Neural progenitor cell (in vitro differentiated cells): ENCODE results near the gene CD44. TPM values are rescaled to one million over a fixed set of nuclear protein-coding genes. Genes with fewer than 3 reads are reported as not detected.

Experiments
- DNase-seq: peaks from one replicate; pipeline ENCODE4 v3.0.0-alpha.2; 2016; ENCODE audit warnings: low spot score
- H2AFZ ChIP-seq: fragments of 200-600 bp; sonication (generic); replicated peaks from 2 replicates; pipeline ENCODE4 v1.6.1; 2016; ENCODE audit warnings: antibody characterized with exemption
- H3F3A ChIP-seq: fragments of 200-600 bp; sonication (generic); 2 replicates; pipeline ENCODE4 v1.6.1; 2016; ENCODE audit warnings: antibody characterized with exemption, low read depth
- H3K27ac ChIP-seq: fragments of 200-600 bp; sonication (generic); 2 replicates; pipeline ENCODE4 v1.5.1; 2016; ENCODE audit warnings: mild to moderate bottlenecking
- H3K27me3 ChIP-seq: fragments of 200-600 bp; sonication (generic); 2 replicates; pipeline ENCODE4 v1.6.1; 2016; ENCODE audit warnings: mild to moderate bottlenecking, moderate library complexity
- H3K36me3 ChIP-seq: fragments of 200-600 bp; sonication (generic); 2 replicates; pipeline ENCODE4 v1.5.1; 2016
- H3K4me1 ChIP-seq: fragments of 200-600 bp; sonication (generic); 2 replicates; pipeline ENCODE4 v1.6.1; 2016; ENCODE audit warnings: mixed run types
- H3K4me2 ChIP-seq: fragments of 200-600 bp; sonication (generic); 2 replicates; pipeline ENCODE4 v1.6.1; 2016
- H3K4me3 ChIP-seq: fragments of 200-600 bp; sonication (generic); 2 replicates; pipeline ENCODE4 v1.5.1; 2016
- H3K79me2 ChIP-seq: fragments of 200-600 bp; sonication (generic); 2 replicates; pipeline ENCODE4 v1.6.1; 2016; ENCODE audit warnings: low read depth
- H3K9ac ChIP-seq: fragments of 200-600 bp; sonication (generic); 2 replicates; pipeline ENCODE4 v1.6.1; 2016
- H3K9me3 ChIP-seq: fragments of 200-600 bp; sonication (generic); 2 replicates; pipeline ENCODE4 v1.5.1; 2016; ENCODE audit warnings: low read depth
- H4K20me1 ChIP-seq: fragments of 200-600 bp; sonication (generic); 2 replicates; pipeline ENCODE4 v1.6.1; 2016; ENCODE audit warnings: low read depth
- H3K27ac Mint-ChIP-seq: 3 replicates; pipeline ENCODE4 v1.8.0; 2021; ENCODE audit warnings: mixed read lengths
- H3K27me3 Mint-ChIP-seq: 2 replicates; pipeline ENCODE4 v1.8.0; 2022; ENCODE audit warnings: low read depth, mild to moderate bottlenecking, inconsistent platforms, moderate library complexity, mixed read lengths; ENCODE audit not compliant: insufficient read depth
- H3K36me3 Mint-ChIP-seq: 3 replicates; pipeline ENCODE4 v1.8.0; 2021; ENCODE audit warnings: mixed read lengths
- H3K4me1 Mint-ChIP-seq: 3 replicates; pipeline ENCODE4 v1.8.0; 2021; ENCODE audit warnings: mixed read lengths
- H3K4me3 Mint-ChIP-seq: 3 replicates; pipeline ENCODE4 v1.8.0; 2021; ENCODE audit warnings: mild to moderate bottlenecking, moderate library complexity, mixed read lengths
- H3K9me3 Mint-ChIP-seq: 3 replicates; pipeline ENCODE4 v1.8.0; 2020; ENCODE audit warnings: mixed read lengths
- CTCF ChIP-seq: fragments of 200-600 bp; sonication (generic); IDR thresholded peaks from 2 replicates; pipeline ENCODE4 v1.5.1; 2017; ENCODE audit warnings: antibody characterized with exemption, mild to moderate bottlenecking
- EZH2 ChIP-seq: fragments of 200-600 bp; sonication (generic); IDR thresholded peaks from 2 replicates; pipeline ENCODE4 v1.6.1; 2017; ENCODE audit warnings: antibody characterized with exemption, mild to moderate bottlenecking, moderate library complexity
- EZH2phosphoT487 ChIP-seq: fragments of 200-600 bp; sonication (generic); IDR thresholded peaks from 2 replicates; pipeline ENCODE4 v1.6.1; 2017; ENCODE audit warnings: antibody characterized with exemption
- total RNA-seq: library from RNA; depleted of rRNA; stranded (reverse); fragments of >200 nt; gene quantifications from 2 replicates; pipeline ENCODE4 v1.2.3, GENCODE V29; 2015; ENCODE audit warnings: low replicate concordance

The CD44 gene
- total RNA-seq, 1 donor from 2014 or later, result 1.4 TPM

DNA sequence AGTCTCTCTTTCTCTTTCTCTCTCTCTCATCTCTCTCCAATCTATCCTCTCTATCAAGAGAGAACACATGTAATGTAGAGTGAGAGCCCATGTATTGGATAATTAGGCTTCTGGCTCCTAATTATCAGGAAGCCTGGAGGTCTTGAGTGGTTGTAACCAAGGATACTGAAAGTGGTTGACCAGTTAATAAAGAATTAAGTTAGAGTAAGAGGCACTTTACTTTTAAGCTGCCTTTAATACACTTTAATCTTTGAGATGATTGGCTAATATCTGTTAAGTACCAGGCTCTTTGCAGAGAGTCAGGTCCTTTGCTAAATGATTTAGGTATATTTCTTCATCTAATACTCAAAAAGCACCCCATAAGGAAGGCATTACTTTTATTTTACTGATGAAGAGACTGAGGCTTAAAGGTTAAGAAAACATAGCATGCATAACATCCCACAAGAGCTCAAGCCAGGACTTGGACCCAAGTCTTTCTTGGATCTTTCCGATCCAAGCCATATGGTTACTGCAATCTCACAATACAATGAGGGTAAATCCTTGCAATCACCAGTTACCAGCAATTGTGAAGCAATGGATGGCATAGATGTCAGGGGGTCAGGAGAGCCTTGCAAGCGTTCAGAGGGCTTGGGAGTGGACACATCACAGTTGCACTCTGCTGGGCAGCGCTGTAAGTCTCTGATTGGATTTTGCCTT, 22.1 kb downstream of the CD44 start:
- Histone ChIP-seq H3K4me2 (no peak overlapping the region), H3K79me2 (no peaks in the 10 kb centered on the region), H3K4me3 (no peak overlapping the region), H3K9me3 (no peaks in the 10 kb centered on the region), H3K9ac (no peak overlapping the region), H3K4me1 (peaks cover 19% of the 10 kb centered on the region), H3F3A (no peaks in the 10 kb centered on the region), H3K27ac (no peak overlapping the region), H3K36me3 (no peaks in the 10 kb centered on the region), H4K20me1 (no peaks in the 10 kb centered on the region), H2AFZ (no peak overlapping the region), H3K27me3 (no peaks in the 10 kb centered on the region)
- Mint-ChIP-seq H3K9me3 (no peaks in the 10 kb centered on the region), H3K36me3 (no peaks in the 10 kb centered on the region), H3K27ac (no peak overlapping the region), H3K4me3 (no peak overlapping the region), H3K27me3 (peaks cover 7% of the 10 kb centered on the region), H3K4me1 (peaks cover 36% of the 10 kb centered on the region)
- DNase-seq, result no peak
- TF ChIP-seq EZH2, result no peak
- TF ChIP-seq CTCF, result no peak
- no peak for TF ChIP-seq EZH2phosphoT487

DNA sequence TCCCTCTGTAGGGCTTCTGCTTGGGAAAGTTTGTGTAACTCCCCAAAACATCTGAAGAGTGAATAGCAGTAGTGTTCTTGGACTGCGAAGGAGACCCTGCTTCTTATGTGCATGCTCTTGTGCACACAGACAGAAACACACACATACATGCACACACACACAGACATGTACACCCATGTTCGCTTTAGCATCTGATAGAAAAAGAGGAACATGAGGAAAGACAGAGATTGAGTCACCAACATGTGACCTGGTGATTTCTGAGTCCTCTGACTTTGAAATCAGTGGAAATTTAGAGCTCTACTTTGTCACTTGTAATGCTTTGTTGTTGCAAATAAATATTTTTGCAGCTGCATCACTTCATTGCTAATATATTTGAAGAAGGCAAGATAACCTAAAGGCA, 23.8 kb downstream of the CD44 start:
- Histone ChIP-seq H3K79me2 (no peaks in the 10 kb centered on the region), H2AFZ (no peak overlapping the region), H3F3A (no peaks in the 10 kb centered on the region), H3K27me3 (no peaks in the 10 kb centered on the region), H3K36me3 (no peaks in the 10 kb centered on the region), H3K4me3 (no peak overlapping the region), H3K9me3 (no peaks in the 10 kb centered on the region), H3K4me2 (no peak overlapping the region), H3K27ac (no peak overlapping the region), H3K4me1 (peaks cover 23% of the 10 kb centered on the region), H4K20me1 (no peaks in the 10 kb centered on the region), H3K9ac (no peak overlapping the region)
- Mint-ChIP-seq H3K27me3 (peaks cover 4% of the 10 kb centered on the region), H3K36me3 (no peaks in the 10 kb centered on the region), H3K4me3 (no peak overlapping the region), H3K4me1 (peaks cover 44% of the 10 kb centered on the region), H3K27ac (no peak overlapping the region), H3K9me3 (no peaks in the 10 kb centered on the region)
- no peak for DNase-seq
- TF ChIP-seq CTCF (no peak), EZH2phosphoT487 (no peak), EZH2 (no peak)

GRCh38 chr11:35163209-35163608, 24.2 kb downstream of the CD44 start:
- Histone ChIP-seq H3K4me3 (no peak overlapping the region), H3K27ac (no peak overlapping the region), H3K4me1 (peaks cover 19% of the 10 kb centered on the region), H2AFZ (no peak overlapping the region), H3K4me2 (no peak overlapping the region), H3K36me3 (no peaks in the 10 kb centered on the region), H3K9me3 (no peaks in the 10 kb centered on the region), H3F3A (no peaks in the 10 kb centered on the region), H3K9ac (no peak overlapping the region), H3K79me2 (no peaks in the 10 kb centered on the region), H3K27me3 (no peaks in the 10 kb centered on the region), H4K20me1 (no peaks in the 10 kb centered on the region)
- Mint-ChIP-seq H3K4me1 (peaks cover 43% of the 10 kb centered on the region), H3K9me3 (no peaks in the 10 kb centered on the region), H3K27me3 (peaks cover 4% of the 10 kb centered on the region), H3K27ac (no peak overlapping the region), H3K4me3 (no peak overlapping the region), H3K36me3 (no peaks in the 10 kb centered on the region)
- no peak for TF ChIP-seq CTCF
- no peak for TF ChIP-seq EZH2phosphoT487
- no peak for TF ChIP-seq EZH2
- no peak for DNase-seq
